GM21360 (cell line): Measurements from ENCODE around the gene ZBTB9.

Source experiments
- ATAC-seq: cut with Tn5 transposase; IDR thresholded peaks from one replicate; pipeline ENCODE4 v1.9.1; 2021; ENCODE audit warnings: mild to moderate bottlenecking, moderate library complexity; ENCODE audit not compliant: unreplicated experiment

ZBTB9 gene

GRCh38 chr6:33418690-33419291, 35.6 kb upstream of the ZBTB9 start:
- no peak for ATAC-seq

- ATAC-seq: no peak
These were observed 34.5 kb upstream of the ZBTB9 start, which contains the start of gene SYNGAP1 for GRCh38 chr6:33419580-33420490. Gene SYNGAP1, plus strand, starts transcription at chr6:33420065. Its CDS starts 200 bp downstream, at chr6:33420265.

GRCh38 chr6:33420491-33421343, 33.7 kb upstream of the ZBTB9 start:
- no peak for ATAC-seq

GRCh38 chr6:33421344-33421643, 33.1 kb upstream of the ZBTB9 start:
- no peak for ATAC-seq

GRCh38 chr6:33423777-33424176, 30.6 kb upstream of the ZBTB9 start:
- no peak for ATAC-seq

- ATAC-seq: no peak
These were observed 29.3 kb upstream of the ZBTB9 start for GRCh38 chr6:33424855-33425667.

GRCh38 chr6:33425668-33426577, 28.5 kb upstream of the ZBTB9 start:
- peak; percentile 42 for ATAC-seq

GRCh38 chr6:33426590-33427511, 27.5 kb upstream of the ZBTB9 start:
- ATAC-seq: no peak

- no peak for ATAC-seq
These were observed 26.7 kb upstream of the ZBTB9 start for GRCh38 chr6:33427585-33428223.

- no peak for ATAC-seq
These were observed 26.0 kb upstream of the ZBTB9 start for GRCh38 chr6:33428224-33428965.

- ATAC-seq: no peak
These were observed 25.2 kb upstream of the ZBTB9 start for GRCh38 chr6:33428966-33429749.

GRCh38 chr6:33429750-33430052, 24.7 kb upstream of the ZBTB9 start:
- no peak for ATAC-seq

- ATAC-seq: no peak
These were observed 24.0 kb upstream of the ZBTB9 start for GRCh38 chr6:33430334-33430733.

- ATAC-seq: no peak
These were observed 23.1 kb upstream of the ZBTB9 start for GRCh38 chr6:33430991-33431879.

GRCh38 chr6:33431880-33432541, 22.4 kb upstream of the ZBTB9 start:
- no peak for ATAC-seq
